ENCODE data around the gene MAT1A. TPM values are rescaled to one million over a fixed set of nuclear protein-coding genes. Genes with fewer than 3 reads are reported as not detected.

Gene MAT1A
- total and polyA plus RNA-seq, 2 experiments from 2014 or later: 0.97 to 8.0 TPM

DNA sequence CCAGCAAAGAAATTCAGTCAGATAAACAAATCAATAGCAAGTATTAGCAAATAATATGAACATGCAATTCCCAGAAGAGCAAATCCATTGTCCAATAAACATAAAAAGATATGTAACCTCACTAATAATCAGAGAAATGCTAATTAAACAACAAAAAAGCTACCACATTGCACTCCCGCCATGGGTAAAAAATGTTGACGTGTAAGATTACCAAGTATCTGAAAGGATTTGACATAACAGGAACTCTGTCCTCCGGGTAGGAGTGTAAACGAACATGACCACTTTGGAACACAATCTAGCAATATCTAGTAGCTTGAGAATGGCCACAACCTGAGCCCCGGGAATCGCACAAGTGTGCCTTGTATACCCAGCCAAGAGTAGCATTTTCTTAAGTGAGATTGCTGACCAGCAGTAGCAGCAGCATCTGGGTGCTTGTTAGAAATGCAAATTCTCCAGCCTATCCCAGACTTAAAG lies 35.5 kb upstream of the MAT1A start:
- Histone ChIP-seq H3K27me3 (ENCODE audit: insufficient read depth) (no peaks in the 10 kb centered on the region), H3K36me3 (ENCODE audit: insufficient read depth) (no peaks in the 10 kb centered on the region), H3K27ac (ENCODE audit: low read depth) (no peak overlapping the region), H3F3A (replicated peaks; ENCODE audit: low read depth) (no peaks in the 10 kb centered on the region), H3K4me3 (no peak overlapping the region), H2AFZ (peak overlapping the region; percentile 35), H4K20me1 (replicated peaks; ENCODE audit: insufficient read depth) (no peaks in the 10 kb centered on the region), H3K4me2 (no peak overlapping the region), H3K4me1 (ENCODE audit: insufficient read depth) (peaks cover 8% of the 10 kb centered on the region), H3K79me2 (replicated peaks; ENCODE audit: insufficient read depth) (no peaks in the 10 kb centered on the region), H3K9me2 (ENCODE audit: insufficient read depth) (peaks cover 2% of the 10 kb centered on the region; the same call in 1 of the 2 replicates)
- ATAC-seq: peak; percentile 54; the same call in 2 of the 3 replicates
- H3K4me1 Mint-ChIP-seq: peaks cover 4% of the 10 kb centered on the region; the same call in 2 of the 3 replicates
- H3K4me3 Mint-ChIP-seq: no peak overlapping the region
- no peaks in the 10 kb centered on the region for H3K27me3 Mint-ChIP-seq (ENCODE audit: insufficient read depth, low read depth, poor library complexity)
- DNase-seq (ENCODE audit: low spot score): peak; percentile 34
- TF ChIP-seq POLR2AphosphoS5 (IDR thresholded peaks at IDR 0.05; ENCODE audit: low read depth): no peak
- TF ChIP-seq EZH2phosphoT487 (IDR thresholded peaks at IDR 0.05; ENCODE audit: unreplicated experiment): no peak
- TF ChIP-seq, protein P1, sequence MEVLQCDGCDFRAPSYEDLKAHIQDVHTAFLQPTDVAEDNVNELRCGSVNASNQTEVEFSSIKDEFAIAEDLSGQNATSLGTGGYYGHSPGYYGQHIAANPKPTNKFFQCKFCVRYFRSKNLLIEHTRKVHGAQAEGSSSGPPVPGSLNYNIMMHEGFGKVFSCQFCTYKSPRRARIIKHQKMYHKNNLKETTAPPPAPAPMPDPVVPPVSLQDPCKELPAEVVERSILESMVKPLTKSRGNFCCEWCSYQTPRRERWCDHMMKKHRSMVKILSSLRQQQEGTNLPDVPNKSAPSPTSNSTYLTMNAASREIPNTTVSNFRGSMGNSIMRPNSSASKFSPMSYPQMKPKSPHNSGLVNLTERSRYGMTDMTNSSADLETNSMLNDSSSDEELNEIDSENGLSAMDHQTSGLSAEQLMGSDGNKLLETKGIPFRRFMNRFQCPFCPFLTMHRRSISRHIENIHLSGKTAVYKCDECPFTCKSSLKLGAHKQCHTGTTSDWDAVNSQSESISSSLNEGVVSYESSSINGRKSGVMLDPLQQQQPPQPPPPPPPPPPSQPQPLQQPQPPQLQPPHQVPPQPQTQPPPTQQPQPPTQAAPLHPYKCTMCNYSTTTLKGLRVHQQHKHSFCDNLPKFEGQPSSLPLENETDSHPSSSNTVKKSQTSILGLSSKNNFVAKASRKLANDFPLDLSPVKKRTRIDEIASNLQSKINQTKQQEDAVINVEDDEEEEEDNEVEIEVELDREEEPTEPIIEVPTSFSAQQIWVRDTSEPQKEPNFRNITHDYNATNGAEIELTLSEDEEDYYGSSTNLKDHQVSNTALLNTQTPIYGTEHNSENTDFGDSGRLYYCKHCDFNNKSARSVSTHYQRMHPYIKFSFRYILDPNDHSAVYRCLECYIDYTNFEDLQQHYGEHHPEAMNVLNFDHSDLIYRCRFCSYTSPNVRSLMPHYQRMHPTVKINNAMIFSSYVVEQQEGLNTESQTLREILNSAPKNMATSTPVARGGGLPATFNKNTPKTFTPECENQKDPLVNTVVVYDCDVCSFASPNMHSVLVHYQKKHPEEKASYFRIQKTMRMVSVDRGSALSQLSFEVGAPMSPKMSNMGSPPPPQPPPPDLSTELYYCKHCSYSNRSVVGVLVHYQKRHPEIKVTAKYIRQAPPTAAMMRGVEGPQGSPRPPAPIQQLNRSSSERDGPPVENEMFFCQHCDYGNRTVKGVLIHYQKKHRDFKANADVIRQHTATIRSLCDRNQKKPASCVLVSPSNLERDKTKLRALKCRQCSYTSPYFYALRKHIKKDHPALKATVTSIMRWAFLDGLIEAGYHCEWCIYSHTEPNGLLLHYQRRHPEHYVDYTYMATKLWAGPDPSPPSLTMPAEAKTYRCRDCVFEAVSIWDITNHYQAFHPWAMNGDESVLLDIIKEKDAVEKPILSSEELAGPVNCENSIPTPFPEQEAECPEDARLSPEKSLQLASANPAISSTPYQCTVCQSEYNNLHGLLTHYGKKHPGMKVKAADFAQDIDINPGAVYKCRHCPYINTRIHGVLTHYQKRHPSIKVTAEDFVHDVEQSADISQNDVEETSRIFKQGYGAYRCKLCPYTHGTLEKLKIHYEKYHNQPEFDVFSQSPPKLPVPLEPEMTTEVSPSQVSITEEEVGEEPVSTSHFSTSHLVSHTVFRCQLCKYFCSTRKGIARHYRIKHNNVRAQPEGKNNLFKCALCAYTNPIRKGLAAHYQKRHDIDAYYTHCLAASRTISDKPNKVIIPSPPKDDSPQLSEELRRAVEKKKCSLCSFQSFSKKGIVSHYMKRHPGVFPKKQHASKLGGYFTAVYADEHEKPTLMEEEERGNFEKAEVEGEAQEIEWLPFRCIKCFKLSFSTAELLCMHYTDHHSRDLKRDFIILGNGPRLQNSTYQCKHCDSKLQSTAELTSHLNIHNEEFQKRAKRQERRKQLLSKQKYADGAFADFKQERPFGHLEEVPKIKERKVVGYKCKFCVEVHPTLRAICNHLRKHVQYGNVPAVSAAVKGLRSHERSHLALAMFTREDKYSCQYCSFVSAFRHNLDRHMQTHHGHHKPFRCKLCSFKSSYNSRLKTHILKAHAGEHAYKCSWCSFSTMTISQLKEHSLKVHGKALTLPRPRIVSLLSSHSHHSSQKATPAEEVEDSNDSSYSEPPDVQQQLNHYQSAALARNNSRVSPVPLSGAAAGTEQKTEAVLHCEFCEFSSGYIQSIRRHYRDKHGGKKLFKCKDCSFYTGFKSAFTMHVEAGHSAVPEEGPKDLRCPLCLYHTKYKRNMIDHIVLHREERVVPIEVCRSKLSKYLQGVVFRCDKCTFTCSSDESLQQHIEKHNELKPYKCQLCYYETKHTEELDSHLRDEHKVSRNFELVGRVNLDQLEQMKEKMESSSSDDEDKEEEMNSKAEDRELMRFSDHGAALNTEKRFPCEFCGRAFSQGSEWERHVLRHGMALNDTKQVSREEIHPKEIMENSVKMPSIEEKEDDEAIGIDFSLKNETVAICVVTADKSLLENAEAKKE (CRISPR knock-in tag; IDR thresholded peaks at IDR 0.05): no peak
- no peak for TF ChIP-seq ZNF114 (CRISPR knock-in tag; IDR thresholded peaks at IDR 0.05)
- TF ChIP-seq, protein P2, sequence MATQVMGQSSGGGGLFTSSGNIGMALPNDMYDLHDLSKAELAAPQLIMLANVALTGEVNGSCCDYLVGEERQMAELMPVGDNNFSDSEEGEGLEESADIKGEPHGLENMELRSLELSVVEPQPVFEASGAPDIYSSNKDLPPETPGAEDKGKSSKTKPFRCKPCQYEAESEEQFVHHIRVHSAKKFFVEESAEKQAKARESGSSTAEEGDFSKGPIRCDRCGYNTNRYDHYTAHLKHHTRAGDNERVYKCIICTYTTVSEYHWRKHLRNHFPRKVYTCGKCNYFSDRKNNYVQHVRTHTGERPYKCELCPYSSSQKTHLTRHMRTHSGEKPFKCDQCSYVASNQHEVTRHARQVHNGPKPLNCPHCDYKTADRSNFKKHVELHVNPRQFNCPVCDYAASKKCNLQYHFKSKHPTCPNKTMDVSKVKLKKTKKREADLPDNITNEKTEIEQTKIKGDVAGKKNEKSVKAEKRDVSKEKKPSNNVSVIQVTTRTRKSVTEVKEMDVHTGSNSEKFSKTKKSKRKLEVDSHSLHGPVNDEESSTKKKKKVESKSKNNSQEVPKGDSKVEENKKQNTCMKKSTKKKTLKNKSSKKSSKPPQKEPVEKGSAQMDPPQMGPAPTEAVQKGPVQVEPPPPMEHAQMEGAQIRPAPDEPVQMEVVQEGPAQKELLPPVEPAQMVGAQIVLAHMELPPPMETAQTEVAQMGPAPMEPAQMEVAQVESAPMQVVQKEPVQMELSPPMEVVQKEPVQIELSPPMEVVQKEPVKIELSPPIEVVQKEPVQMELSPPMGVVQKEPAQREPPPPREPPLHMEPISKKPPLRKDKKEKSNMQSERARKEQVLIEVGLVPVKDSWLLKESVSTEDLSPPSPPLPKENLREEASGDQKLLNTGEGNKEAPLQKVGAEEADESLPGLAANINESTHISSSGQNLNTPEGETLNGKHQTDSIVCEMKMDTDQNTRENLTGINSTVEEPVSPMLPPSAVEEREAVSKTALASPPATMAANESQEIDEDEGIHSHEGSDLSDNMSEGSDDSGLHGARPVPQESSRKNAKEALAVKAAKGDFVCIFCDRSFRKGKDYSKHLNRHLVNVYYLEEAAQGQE (IDR thresholded peaks at IDR 0.05; ENCODE audit: unreplicated experiment): no peak
- no peak for TF ChIP-seq NANOG (IDR thresholded peaks at IDR 0.05; ENCODE audit: borderline replicate concordance)
- TF ChIP-seq EZH2 (IDR thresholded peaks at IDR 0.05; ENCODE audit: low read depth, unreplicated experiment): no peak
- TF ChIP-seq JUNB (IDR thresholded peaks at IDR 0.05; ENCODE audit: unreplicated experiment): no peak
- TF ChIP-seq STAT1 (IDR thresholded peaks at IDR 0.05; ENCODE audit: unreplicated experiment): no peak
- no peak for TF ChIP-seq CREB1 (CRISPR knock-in tag; IDR thresholded peaks at IDR 0.05; ENCODE audit: low read depth)
- no peak for TF ChIP-seq ZNF331 (CRISPR knock-in tag; IDR thresholded peaks at IDR 0.05; ENCODE audit: low read depth)
- TF ChIP-seq, protein P3, sequence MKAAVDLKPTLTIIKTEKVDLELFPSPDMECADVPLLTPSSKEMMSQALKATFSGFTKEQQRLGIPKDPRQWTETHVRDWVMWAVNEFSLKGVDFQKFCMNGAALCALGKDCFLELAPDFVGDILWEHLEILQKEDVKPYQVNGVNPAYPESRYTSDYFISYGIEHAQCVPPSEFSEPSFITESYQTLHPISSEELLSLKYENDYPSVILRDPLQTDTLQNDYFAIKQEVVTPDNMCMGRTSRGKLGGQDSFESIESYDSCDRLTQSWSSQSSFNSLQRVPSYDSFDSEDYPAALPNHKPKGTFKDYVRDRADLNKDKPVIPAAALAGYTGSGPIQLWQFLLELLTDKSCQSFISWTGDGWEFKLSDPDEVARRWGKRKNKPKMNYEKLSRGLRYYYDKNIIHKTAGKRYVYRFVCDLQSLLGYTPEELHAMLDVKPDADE (IDR thresholded peaks at IDR 0.05): no peak
- TF ChIP-seq, protein P4, sequence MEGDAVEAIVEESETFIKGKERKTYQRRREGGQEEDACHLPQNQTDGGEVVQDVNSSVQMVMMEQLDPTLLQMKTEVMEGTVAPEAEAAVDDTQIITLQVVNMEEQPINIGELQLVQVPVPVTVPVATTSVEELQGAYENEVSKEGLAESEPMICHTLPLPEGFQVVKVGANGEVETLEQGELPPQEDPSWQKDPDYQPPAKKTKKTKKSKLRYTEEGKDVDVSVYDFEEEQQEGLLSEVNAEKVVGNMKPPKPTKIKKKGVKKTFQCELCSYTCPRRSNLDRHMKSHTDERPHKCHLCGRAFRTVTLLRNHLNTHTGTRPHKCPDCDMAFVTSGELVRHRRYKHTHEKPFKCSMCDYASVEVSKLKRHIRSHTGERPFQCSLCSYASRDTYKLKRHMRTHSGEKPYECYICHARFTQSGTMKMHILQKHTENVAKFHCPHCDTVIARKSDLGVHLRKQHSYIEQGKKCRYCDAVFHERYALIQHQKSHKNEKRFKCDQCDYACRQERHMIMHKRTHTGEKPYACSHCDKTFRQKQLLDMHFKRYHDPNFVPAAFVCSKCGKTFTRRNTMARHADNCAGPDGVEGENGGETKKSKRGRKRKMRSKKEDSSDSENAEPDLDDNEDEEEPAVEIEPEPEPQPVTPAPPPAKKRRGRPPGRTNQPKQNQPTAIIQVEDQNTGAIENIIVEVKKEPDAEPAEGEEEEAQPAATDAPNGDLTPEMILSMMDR (conservative IDR thresholded peaks at IDR 0.05; ENCODE audit: low read depth in 2 of 2): no peak
- no peaks in the 10 kb centered on the region for H3K36me3 Mint-ChIP-seq (ENCODE audit: low read depth)
- H3K9me3 Mint-ChIP-seq: no peaks in the 10 kb centered on the region
- no peak overlapping the region for H3K27ac Mint-ChIP-seq
